ENCODE results near the gene ZMYND15.

ZMYND15 gene

GRCh38 chr17:4716081-4716480 lies 23.6 kb upstream of the ZMYND15 start:
- DNase-seq (ENCODE audit: low read depth in 2 of 2), result no peak

DNA sequence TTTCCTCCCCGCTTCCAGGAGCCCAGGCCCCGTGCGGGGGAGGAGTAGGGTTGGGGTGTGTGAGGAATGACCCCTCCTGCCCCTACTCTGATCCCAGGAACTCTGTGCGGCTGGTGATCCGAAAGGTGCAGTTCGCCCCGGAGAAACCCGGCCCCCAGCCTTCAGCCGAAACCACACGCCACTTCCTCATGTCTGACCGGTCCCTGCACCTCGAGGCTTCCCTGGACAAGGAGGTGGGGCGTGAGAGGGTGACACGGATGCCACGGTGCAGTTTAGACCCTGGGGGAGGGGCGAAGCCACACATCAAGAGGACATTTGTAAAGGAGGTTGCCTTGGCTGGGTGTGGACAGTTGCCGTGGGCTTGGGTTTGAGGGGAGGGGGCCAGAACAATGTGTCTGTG lies 21.8 kb upstream of the ZMYND15 start:
- no peak for DNase-seq (ENCODE audit: low read depth in 2 of 2)

DNA sequence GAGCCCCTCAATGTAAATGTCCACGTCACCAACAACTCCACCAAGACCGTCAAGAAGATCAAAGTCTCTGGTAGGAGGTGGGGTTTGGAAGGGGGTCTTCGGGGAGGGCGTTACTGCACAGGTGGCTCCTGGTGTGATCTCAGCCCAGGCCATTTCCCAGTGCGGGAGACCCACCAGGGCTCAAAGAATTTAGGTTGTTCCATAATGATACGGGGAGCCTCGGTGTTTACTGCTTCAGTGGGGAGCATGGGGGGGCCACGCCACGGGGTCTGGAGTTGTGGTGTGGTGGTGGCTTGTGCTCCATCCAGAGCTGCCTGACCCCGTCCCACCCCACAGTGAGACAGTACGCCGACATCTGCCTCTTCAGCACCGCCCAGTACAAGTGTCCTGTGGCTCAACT lies 21.4 kb upstream of the ZMYND15 start:
- DNase-seq (ENCODE audit: low read depth in 2 of 2), result no peak

GRCh38 chr17:4719146-4719545 lies 20.5 kb upstream of the ZMYND15 start:
- no peak for DNase-seq (ENCODE audit: low read depth in 2 of 2)

- no peak for DNase-seq (ENCODE audit: low read depth in 2 of 2)
Measured at GRCh38 chr17:4719684-4720221, 19.9 kb upstream of the ZMYND15 start.

DNA sequence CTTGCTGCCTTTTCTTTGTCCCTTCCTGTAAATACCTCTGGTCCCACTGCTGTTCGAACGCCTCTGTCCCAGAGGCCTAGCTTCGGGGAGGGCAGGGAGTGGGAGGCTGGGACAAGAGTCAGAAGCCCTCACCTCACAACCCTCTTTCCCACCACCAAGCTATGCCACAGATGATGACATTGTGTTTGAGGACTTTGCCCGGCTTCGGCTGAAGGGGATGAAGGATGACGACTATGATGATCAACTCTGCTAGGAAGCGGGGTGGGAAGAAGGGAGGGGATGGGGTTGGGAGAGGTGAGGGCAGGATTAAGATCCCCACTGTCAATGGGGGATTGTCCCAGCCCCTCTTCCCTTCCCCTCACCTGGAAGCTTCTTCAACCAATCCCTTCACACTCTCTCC lies 18.8 kb upstream of the ZMYND15 start:
- DNase-seq (ENCODE audit: low read depth in 2 of 2), result no peak

GRCh38 chr17:4721203-4722135 lies 18.2 kb upstream of the ZMYND15 start:
- no peak for DNase-seq (ENCODE audit: low read depth in 2 of 2)

- DNase-seq (ENCODE audit: low read depth in 2 of 2), result no peak
Measured at GRCh38 chr17:4722678-4723240, 16.9 kb upstream of the ZMYND15 start.

DNA sequence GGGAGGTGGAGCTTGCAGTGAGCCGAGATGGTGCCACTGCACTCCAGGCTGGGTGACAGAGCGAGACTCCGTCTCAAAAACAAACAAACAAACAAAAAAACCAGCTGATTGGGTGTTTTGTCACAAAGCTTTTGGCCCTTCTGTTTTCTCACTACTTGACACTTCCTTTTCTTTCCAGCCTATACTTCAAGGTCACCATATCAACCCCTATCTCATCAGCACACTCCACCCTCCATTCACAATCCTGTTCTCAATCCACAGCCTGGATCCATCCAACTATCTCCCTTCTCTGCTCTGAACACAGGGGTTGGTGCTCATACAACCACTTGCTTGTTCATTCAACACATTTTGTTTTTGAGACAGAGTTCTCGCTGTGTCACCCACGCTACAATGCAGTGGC lies 15.0 kb upstream of the ZMYND15 start:
- DNase-seq (ENCODE audit: low read depth in 2 of 2), result no peak

DNA sequence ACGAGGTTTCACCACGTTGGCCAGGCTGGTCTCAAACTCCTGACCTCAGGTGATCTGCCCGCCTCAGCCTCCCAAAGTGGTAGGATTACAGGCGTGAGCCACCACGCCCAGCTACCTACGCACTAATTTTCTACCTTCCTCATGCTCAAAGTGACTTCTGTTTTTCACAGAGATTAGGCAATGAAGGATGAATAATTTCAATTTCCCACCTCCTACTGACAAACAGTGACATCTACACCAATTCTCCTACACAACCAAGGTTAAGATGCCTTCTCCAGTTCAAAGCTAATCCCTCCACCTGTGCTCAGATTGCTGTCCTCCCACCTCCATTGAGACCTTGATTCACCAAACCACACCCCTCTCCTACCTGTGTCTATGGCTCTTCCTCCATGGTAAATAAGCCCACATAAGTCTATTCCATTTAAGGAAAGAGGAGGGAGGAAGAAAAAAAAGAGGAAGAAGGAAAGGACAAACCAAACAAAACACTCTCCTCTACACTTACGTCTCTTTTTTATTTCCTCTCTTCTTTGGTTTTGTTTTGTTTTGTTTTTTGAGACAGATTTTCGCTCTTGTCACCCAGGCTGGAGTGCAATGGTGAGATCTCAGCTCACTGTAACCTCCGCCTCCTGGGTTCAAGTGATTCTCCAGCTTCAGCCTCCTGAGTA lies 13.9 kb upstream of the ZMYND15 start:
- DNase-seq (ENCODE audit: low read depth in 2 of 2), result no peak

- no peak for DNase-seq (ENCODE audit: low read depth in 2 of 2)
Measured at GRCh38 chr17:4728124-4728523, 11.5 kb upstream of the ZMYND15 start.

DNA sequence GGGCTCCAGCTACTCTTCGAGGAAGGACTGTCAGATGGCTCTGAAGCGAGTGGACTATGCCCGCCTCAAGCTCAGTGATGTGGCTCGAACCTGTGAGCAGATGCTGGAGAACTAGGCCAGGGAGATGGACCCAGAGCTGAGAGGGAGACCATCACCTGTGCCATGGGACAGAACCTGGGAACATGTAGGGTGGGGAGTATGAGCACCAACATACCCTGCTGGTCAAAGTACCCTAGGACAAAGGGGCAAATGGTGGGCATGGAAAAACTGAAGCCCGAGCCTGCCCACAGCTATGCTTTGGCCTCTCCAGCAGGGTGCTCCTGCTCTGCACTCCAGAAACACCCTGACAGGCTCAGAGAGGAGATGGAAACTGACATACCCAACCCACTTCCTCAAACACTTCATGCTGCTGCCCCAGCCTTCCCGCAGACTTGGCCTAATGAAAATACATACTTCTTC lies 6.5 kb upstream of the ZMYND15 start:
- no peak for DNase-seq (ENCODE audit: low read depth in 2 of 2)

GRCh38 chr17:4734857-4735475 lies 4.7 kb upstream of the ZMYND15 start:
- DNase-seq (ENCODE audit: low read depth in 2 of 2), result no peak

GRCh38 chr17:4735876-4736651 lies 3.6 kb upstream of the ZMYND15 start:
- no peak for DNase-seq (ENCODE audit: low read depth in 2 of 2)

- DNase-seq (ENCODE audit: low read depth in 2 of 2), result no peak
Measured at GRCh38 chr17:4738136-4739121, 1.2 kb upstream of the ZMYND15 start.

DNA sequence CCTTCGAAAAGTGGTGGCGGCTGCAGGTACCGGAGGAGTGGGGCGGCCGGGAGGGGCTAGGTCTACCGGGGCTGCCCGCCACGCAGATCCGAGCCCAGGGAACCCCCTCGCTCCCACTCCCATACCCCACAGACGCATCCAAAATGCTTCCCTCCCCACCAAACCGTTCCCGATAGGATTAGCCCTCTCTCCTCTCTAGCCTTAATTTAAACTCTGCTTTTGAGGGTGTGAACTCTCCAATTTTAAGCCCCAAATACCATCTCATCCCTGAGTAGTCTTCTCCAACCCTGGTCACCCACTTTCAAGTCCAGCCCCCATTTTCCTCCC lies 355 bp downstream of the ZMYND15 start:
- DNase-seq (ENCODE audit: low read depth in 2 of 2), result no peak

GRCh38 chr17:4740584-4740983 lies 951 bp downstream of the ZMYND15 start:
- DNase-seq (ENCODE audit: low read depth in 2 of 2), result no peak

DNA sequence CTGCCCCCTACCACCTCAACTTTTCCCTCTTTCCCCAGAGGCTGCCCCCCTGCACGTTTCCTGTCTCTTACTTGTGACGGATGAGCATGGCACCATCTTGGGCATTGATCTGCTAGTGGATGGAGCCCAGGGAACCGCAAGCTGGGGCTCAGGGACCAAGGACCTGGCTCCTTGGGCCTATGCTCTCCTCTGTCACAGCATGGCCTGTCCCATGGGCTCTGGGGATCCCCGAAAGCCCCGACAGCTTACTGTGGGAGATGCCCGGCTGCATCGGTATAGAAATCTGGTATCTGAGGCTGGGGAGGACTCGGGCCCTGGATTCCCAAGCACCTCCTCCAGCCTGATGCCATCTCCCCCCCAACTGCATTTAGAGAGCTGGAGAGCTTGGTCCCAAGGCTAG lies 1.9 kb downstream of the ZMYND15 start:
- no peak for DNase-seq (ENCODE audit: low read depth in 2 of 2)

GRCh38 chr17:4742133-4742532 lies 2.5 kb downstream of the ZMYND15 start:
- DNase-seq (ENCODE audit: low read depth in 2 of 2), result no peak

DNA sequence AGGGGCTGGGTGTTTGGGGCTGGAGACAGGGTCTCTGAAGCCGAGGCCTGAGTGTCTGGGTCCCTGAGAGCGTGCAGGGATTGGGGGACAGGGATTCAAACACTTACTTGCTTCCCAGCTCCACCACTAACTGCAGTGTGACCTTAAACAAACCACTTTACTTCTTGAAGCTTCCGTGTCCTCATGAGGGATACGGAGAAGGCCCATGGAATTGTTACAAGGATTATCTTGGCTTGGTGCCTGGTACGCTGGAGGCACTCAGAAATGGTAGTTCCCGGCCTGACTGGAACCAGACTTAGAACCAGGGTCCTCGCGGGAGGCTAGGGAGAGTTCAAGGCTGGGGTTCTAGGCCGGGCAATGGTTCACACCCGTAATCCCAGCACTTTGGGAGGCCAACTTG lies 3.0 kb downstream of the ZMYND15 start:
- no peak for DNase-seq (ENCODE audit: low read depth in 2 of 2)

All from stimulated activated CD8-positive, alpha-beta memory T cell treated with anti-CD3 and anti-CD28 coated beads, Interleukin-15, amount 100 ng/mL, for 48 hours (primary cell).